NT2/D1 (cell line): ENCODE data around the gene CYBA.

Experiments used
- DNase-seq: peaks from one replicate; pipeline ENCODE4 v3.0.0-alpha.2; 2011; ENCODE audit warnings: low read depth, low spot score
- H3K27me3 ChIP-seq: 2 replicates; pipeline ENCODE4 v1.6.0; 2011; ENCODE audit warnings: mild to moderate bottlenecking; ENCODE audit not compliant: insufficient read length, insufficient read depth
- H3K36me3 ChIP-seq: 2 replicates; pipeline ENCODE4 v1.6.1; 2011; ENCODE audit warnings: mild to moderate bottlenecking, low read length, mixed read lengths; ENCODE audit not compliant: insufficient read depth, insufficient read length
- H3K4me1 ChIP-seq: 2 replicates; pipeline ENCODE4 v1.5.1; 2011; ENCODE audit not compliant: insufficient read depth, insufficient read length
- H3K4me3 ChIP-seq: 2 replicates; pipeline ENCODE4 v1.5.1; 2011; ENCODE audit warnings: low read depth; ENCODE audit not compliant: insufficient read length
- H3K9ac ChIP-seq: 2 replicates; pipeline ENCODE4 v1.6.0; 2011; ENCODE audit warnings: low read depth; ENCODE audit not compliant: insufficient read length
- H3K9me3 ChIP-seq: 2 replicates; pipeline ENCODE4 v1.5.1; 2011; ENCODE audit warnings: mild to moderate bottlenecking, low read length; ENCODE audit not compliant: insufficient read depth
- SUZ12 ChIP-seq: IDR thresholded peaks from 2 replicates; pipeline ENCODE4 v1.6.1; 2011; ENCODE audit not compliant: insufficient read length, insufficient read depth; ENCODE audit errors: extremely low read depth
- YY1 ChIP-seq: IDR thresholded peaks from 2 replicates; pipeline ENCODE4 v1.6.1; 2011; ENCODE audit not compliant: insufficient read length, insufficient read depth
- ZNF274 ChIP-seq: IDR thresholded peaks from 2 replicates; pipeline ENCODE4 v1.6.1; 2011; ENCODE audit warnings: mild to moderate bottlenecking, low read depth, low read length

Gene CYBA

GRCh38 chr16:88647178-88648070, 3.4 kb downstream of the CYBA start:
- H3K4me1 ChIP-seq = peaks cover 17% of the 10 kb centered on the region
- no peak overlapping the region for H3K4me3 ChIP-seq
- no peak for DNase-seq

DNA sequence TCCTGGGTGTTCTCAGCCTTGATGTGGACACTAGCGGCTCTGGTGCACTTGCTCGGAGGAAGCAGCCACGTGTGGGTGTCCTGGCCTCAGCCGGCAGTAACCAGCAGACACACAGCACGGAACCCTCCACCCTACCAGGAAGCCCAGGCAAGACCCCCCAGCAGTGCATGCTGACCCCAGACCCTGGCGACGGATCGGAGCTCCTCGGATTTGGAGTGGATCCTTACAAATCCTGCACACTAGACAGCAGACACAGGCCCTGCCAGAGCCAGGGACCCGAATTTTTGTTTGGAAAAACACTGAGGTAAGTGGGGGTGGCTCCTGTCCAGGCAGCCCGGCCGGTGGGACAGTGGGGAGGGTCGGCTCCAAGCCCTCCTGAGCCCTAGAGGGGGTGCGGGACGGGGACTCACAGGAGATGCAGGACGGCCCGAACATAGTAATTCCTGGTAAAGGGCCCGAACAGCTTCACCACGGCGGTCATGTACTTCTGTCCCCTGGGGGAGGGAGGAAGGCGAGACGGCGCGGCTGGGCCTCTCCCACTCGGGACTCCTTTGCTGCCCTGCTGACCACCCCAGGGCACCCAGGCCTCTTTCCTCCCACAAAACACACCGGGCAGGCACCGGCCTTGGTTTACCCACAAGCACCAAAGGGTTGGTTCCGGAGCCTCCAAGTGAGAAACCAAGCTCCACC, 4.4 kb downstream of the CYBA start:
- TF ChIP-seq YY1 = no peak
- Histone ChIP-seq H3K4me3 (no peak overlapping the region), H3K36me3 (peaks cover 56% of the 10 kb centered on the region), H3K27me3 (no peaks in the 10 kb centered on the region), H3K4me1 (peaks cover 15% of the 10 kb centered on the region), H3K9ac (no peak overlapping the region), H3K9me3 (no peaks in the 10 kb centered on the region)
- no peak for DNase-seq

More at GRCh38 chr16:88647178-88648070, 3.4 kb downstream of the CYBA start:
- peak overlapping the region; percentile 50 for H3K9ac ChIP-seq
- no peaks in the 10 kb centered on the region for H3K27me3 ChIP-seq
- no peaks in the 10 kb centered on the region for H3K9me3 ChIP-seq
- H3K36me3 ChIP-seq = peaks cover 63% of the 10 kb centered on the region
- TF ChIP-seq SUZ12 (no peak), YY1 (no peak), ZNF274 (no peak)

GRCh38 chr16:88645941-88646340, 4.9 kb downstream of the CYBA start:
- no peak for DNase-seq
- no peak for TF ChIP-seq SUZ12
- no peak for TF ChIP-seq ZNF274
- no peak for TF ChIP-seq YY1
- Histone ChIP-seq H3K36me3 (peaks cover 56% of the 10 kb centered on the region), H3K27me3 (no peaks in the 10 kb centered on the region), H3K9me3 (no peaks in the 10 kb centered on the region), H3K9ac (no peak overlapping the region), H3K4me1 (peaks cover 13% of the 10 kb centered on the region), H3K4me3 (no peak overlapping the region)

- peaks cover 2% of the 10 kb centered on the region for H3K27me3 ChIP-seq
- no peaks in the 10 kb centered on the region for H3K9me3 ChIP-seq
- peaks cover 18% of the 10 kb centered on the region for H3K4me1 ChIP-seq
- peaks cover 56% of the 10 kb centered on the region for H3K36me3 ChIP-seq
- H3K9ac ChIP-seq = no peak overlapping the region
- TF ChIP-seq SUZ12 = no peak
- DNase-seq = no peak
- H3K4me3 ChIP-seq = no peak overlapping the region
Observed at GRCh38 chr16:88645455-88645854, 5.4 kb downstream of the CYBA start.

GRCh38 chr16:88643644-88643932, 7.3 kb downstream of the CYBA start:
- TF ChIP-seq SUZ12 (no peak), ZNF274 (no peak), YY1 (no peak)
- Histone ChIP-seq H3K4me3 (no peak overlapping the region), H3K27me3 (peaks cover 15% of the 10 kb centered on the region), H3K4me1 (peaks cover 28% of the 10 kb centered on the region), H3K36me3 (peaks cover 49% of the 10 kb centered on the region), H3K9me3 (no peaks in the 10 kb centered on the region), H3K9ac (no peak overlapping the region)
- no peak for DNase-seq

DNA sequence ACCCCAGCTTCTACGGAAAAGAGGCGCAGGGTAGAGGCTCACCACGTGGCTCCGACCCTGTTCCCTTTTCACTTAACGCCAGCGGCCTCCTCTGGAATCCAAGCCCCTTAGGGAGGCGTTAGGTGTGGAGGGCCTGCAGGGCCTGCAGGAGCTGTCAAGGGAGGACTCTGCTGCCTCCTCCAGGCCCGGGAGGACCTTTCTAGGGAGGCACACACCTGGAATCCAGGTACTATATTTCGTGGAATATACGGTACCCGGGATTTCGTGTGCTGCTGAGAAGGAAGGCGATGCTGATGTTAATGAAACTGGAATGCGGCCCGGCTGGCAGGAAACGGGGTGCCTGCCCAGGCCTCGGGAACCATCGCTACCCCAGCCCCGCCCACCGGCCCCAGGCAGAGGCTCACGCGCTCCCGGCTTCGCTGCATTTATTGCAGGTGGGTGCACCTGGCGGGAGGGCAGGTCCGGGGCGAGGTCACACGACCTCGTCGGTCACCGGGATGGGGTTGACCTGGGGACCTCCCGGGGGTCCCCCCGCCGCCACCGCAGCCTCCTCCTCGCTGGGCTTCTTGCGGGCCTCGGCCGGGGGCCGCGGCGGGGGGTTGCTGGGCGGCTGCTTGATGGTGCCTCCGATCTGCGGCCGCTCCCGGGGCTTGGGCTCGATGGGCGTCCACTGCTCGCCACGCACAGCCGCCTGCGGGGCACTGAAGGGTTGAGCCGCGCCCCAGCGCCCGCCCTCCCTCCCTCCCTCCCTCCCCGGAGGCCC, 7.8 kb downstream of the CYBA start:
- Histone ChIP-seq H3K9ac (no peak overlapping the region), H3K4me1 (peaks cover 33% of the 10 kb centered on the region), H3K27me3 (peaks cover 15% of the 10 kb centered on the region), H3K9me3 (no peaks in the 10 kb centered on the region), H3K4me3 (no peak overlapping the region), H3K36me3 (peaks cover 47% of the 10 kb centered on the region)
- DNase-seq = no peak
- no peak for TF ChIP-seq ZNF274
- TF ChIP-seq SUZ12 = no peak
- TF ChIP-seq YY1 = no peak

- no peak overlapping the region for H3K4me3 ChIP-seq
- peak overlapping the region; percentile 44 for H3K9ac ChIP-seq
Observed at GRCh38 chr16:88640498-88641247, 10.2 kb downstream of the CYBA start.

More at GRCh38 chr16:88640498-88641247, 10.2 kb downstream of the CYBA start:
- TF ChIP-seq YY1 (no peak), ZNF274 (no peak), SUZ12 (no peak)
- H3K4me1 ChIP-seq = peaks cover 32% of the 10 kb centered on the region
- no peaks in the 10 kb centered on the region for H3K9me3 ChIP-seq
- DNase-seq = no peak
- H3K27me3 ChIP-seq = peaks cover 24% of the 10 kb centered on the region
- H3K36me3 ChIP-seq = peaks cover 28% of the 10 kb centered on the region
